WTC11 (cell line): ENCODE results near the gene GPC6. TPM values are rescaled to one million over a fixed set of nuclear protein-coding genes. Genes with fewer than 3 reads are reported as not detected.

Source experiments
- ATAC-seq: fragments of 200-7000 bp; cut with Tn5 transposase; 2 replicates; pipeline ENCODE4 v1.10.0; 2021; ENCODE audit warnings: mild to moderate bottlenecking, moderate library complexity
- CTCF ChIA-PET: fragments of 300-600 bp; sonication (Branson Sonifier 250); formaldehyde crosslinking; loops from one replicate; lab custom pipeline; 2021; ENCODE audit warnings: antibody characterized with exemption; lab: Charles Lee
- POLR2A ChIA-PET: fragments of 350-600 bp; sonication (Branson Sonifier 250); formaldehyde crosslinking; loops from one replicate; lab custom pipeline; 2021; ENCODE audit warnings: antibody characterized with exemption; lab: Charles Lee
- DNase-seq: peaks from one replicate; pipeline ENCODE4 v3.0.0; 2021; ENCODE audit warnings: low spot score
- H3K27ac Mint-ChIP-seq: 2 replicates; pipeline ENCODE4 v1.8.0; 2021; ENCODE audit warnings: mixed read lengths
- H3K27me3 Mint-ChIP-seq: 2 replicates; pipeline ENCODE4 v1.8.0; 2021; ENCODE audit warnings: low read depth, mild to moderate bottlenecking, moderate library complexity, mixed read lengths
- H3K36me3 Mint-ChIP-seq: 2 replicates; pipeline ENCODE4 v1.8.0; 2021; ENCODE audit warnings: mixed read lengths
- H3K4me1 Mint-ChIP-seq: 2 replicates; pipeline ENCODE4 v1.8.0; 2022; ENCODE audit warnings: mixed read lengths
- H3K4me3 Mint-ChIP-seq: 2 replicates; pipeline ENCODE4 v1.8.0; 2021; ENCODE audit warnings: mild to moderate bottlenecking, moderate library complexity, mixed read lengths
- H3K9me3 Mint-ChIP-seq: 2 replicates; pipeline ENCODE4 v1.8.0; 2021; ENCODE audit warnings: mixed read lengths
- E2F1 ChIP-seq: sonication (generic); formaldehyde crosslinking; IDR thresholded peaks from 2 replicates; pipeline ENCODE4 v1.8.0; 2022; ENCODE audit warnings: mild to moderate bottlenecking, missing genetic modification reagents
- E2F5 ChIP-seq: sonication (generic); formaldehyde crosslinking; IDR thresholded peaks from 2 replicates; pipeline ENCODE4 v1.8.1; 2022; ENCODE audit warnings: mild to moderate bottlenecking, moderate library complexity, missing genetic modification reagents
- EMX1 ChIP-seq: fragments of 250-450 bp; sonication (Bioruptor Pico); IDR thresholded peaks from 2 replicates; pipeline ENCODE4 v1.8.0; 2021; ENCODE audit warnings: mild to moderate bottlenecking
- HMGA2 ChIP-seq: fragments of 250-450 bp; sonication (Bioruptor Pico); IDR thresholded peaks from 2 replicates; pipeline ENCODE4 v1.4.0; 2021; ENCODE audit warnings: mild to moderate bottlenecking, moderate library complexity
- MYBL2 ChIP-seq: sonication (generic); formaldehyde crosslinking; IDR thresholded peaks from 2 replicates; pipeline ENCODE4 v1.8.1; 2023; ENCODE audit warnings: mild to moderate bottlenecking, moderate library complexity, missing genetic modification reagents
- NFE2L1 ChIP-seq: sonication (generic); formaldehyde crosslinking; IDR thresholded peaks from 2 replicates; pipeline ENCODE4 v1.8.1; 2023; ENCODE audit warnings: missing genetic modification reagents
- NR2C2 ChIP-seq: sonication (generic); formaldehyde crosslinking; IDR thresholded peaks from 2 replicates; pipeline ENCODE4 v1.8.0; 2022; ENCODE audit warnings: mild to moderate bottlenecking, missing genetic modification reagents
- OVOL2 ChIP-seq: fragments of 250-450 bp; sonication (Bioruptor Pico); IDR thresholded peaks from 2 replicates; pipeline ENCODE4 v1.9.0; 2021; ENCODE audit warnings: mild to moderate bottlenecking, borderline replicate concordance
- PREB ChIP-seq: sonication (generic); formaldehyde crosslinking; IDR thresholded peaks from 2 replicates; pipeline ENCODE4 v1.8.1; 2022; ENCODE audit warnings: mild to moderate bottlenecking, missing genetic modification reagents, moderate library complexity, borderline replicate concordance
- RORB ChIP-seq: fragments of 250-450 bp; sonication (Bioruptor Pico); IDR thresholded peaks from 2 replicates; pipeline ENCODE4 v1.9.0; 2021; ENCODE audit warnings: mild to moderate bottlenecking
- SOX15 ChIP-seq: fragments of 250-450 bp; sonication (Bioruptor Pico); IDR thresholded peaks from 2 replicates; pipeline ENCODE4 v1.9.0; 2021; ENCODE audit warnings: mild to moderate bottlenecking
- TCF7 ChIP-seq: sonication (generic); formaldehyde crosslinking; IDR thresholded peaks from 2 replicates; pipeline ENCODE4 v1.8.0; 2022; ENCODE audit warnings: mild to moderate bottlenecking, low read depth, missing genetic modification reagents, moderate library complexity
- TEAD4 ChIP-seq: sonication (generic); formaldehyde crosslinking; IDR thresholded peaks from 2 replicates; pipeline ENCODE4 v1.8.0; 2022; ENCODE audit warnings: mild to moderate bottlenecking, missing genetic modification reagents
- USF2 ChIP-seq: sonication (generic); formaldehyde crosslinking; IDR thresholded peaks from 2 replicates; pipeline ENCODE4 v1.8.1; 2023; ENCODE audit warnings: mild to moderate bottlenecking, missing genetic modification reagents, moderate library complexity
- ZNF317 ChIP-seq: sonication (generic); formaldehyde crosslinking; IDR thresholded peaks from 2 replicates; pipeline ENCODE4 v1.8.1; 2023; ENCODE audit warnings: low read depth, mild to moderate bottlenecking, moderate library complexity, missing genetic modification reagents, borderline replicate concordance
- ZNF671 ChIP-seq: fragments of 250-450 bp; sonication (Bioruptor Pico); IDR thresholded peaks from 2 replicates; pipeline ENCODE4 v1.8.0; 2021; ENCODE audit warnings: mild to moderate bottlenecking
- total RNA-seq: library from RNA; stranded (reverse); gene quantifications from 3 replicates; pipeline ENCODE4 v1.2.3, GENCODE V29; 2021
- TF ChIP-seq, protein P1 (sequence below): sonication (generic); formaldehyde crosslinking; IDR thresholded peaks from 2 replicates; pipeline ENCODE4 v1.8.1; 2023; ENCODE audit warnings: mild to moderate bottlenecking, moderate library complexity, missing genetic modification reagents
- TF ChIP-seq, protein P2 (sequence below): fragments of 250-450 bp; sonication (Bioruptor Pico); IDR thresholded peaks from 2 replicates; pipeline ENCODE4 v1.9.0; 2021; ENCODE audit warnings: mild to moderate bottlenecking
- TF ChIP-seq, protein P3 (sequence below): sonication (generic); formaldehyde crosslinking; IDR thresholded peaks from 2 replicates; pipeline ENCODE4 v1.8.0; 2022; ENCODE audit warnings: mild to moderate bottlenecking, missing genetic modification reagents

The GPC6 gene
- total RNA-seq, 1 experiment from 2014 or later: 19.5 TPM

- ChIA-PET POLR2A (no interaction called here), CTCF (interaction anchor here (0.6 to 1.6 kb wide), 3 partner anchors 21 to 127 kb away, joined by 4 to 5 read pairs (median 4); no protein-coding TSS in a partner anchor)
- no peak for TF ChIP-seq NR2C2
- TF ChIP-seq TCF7 (CRISPR knock-in tag): no peak
- TF ChIP-seq EMX1: no peak
- no peak for TF ChIP-seq OVOL2 (CRISPR knock-in tag)
- TF ChIP-seq TEAD4 (CRISPR knock-in tag): no peak
- TF ChIP-seq SOX15 (CRISPR knock-in tag): no peak
- no peak for TF ChIP-seq E2F1 (CRISPR knock-in tag)
- no peak for TF ChIP-seq HMGA2 (CRISPR knock-in tag)
- no peak for TF ChIP-seq NFE2L1
- TF ChIP-seq E2F5 (CRISPR knock-in tag): no peak
- TF ChIP-seq, protein P1, sequence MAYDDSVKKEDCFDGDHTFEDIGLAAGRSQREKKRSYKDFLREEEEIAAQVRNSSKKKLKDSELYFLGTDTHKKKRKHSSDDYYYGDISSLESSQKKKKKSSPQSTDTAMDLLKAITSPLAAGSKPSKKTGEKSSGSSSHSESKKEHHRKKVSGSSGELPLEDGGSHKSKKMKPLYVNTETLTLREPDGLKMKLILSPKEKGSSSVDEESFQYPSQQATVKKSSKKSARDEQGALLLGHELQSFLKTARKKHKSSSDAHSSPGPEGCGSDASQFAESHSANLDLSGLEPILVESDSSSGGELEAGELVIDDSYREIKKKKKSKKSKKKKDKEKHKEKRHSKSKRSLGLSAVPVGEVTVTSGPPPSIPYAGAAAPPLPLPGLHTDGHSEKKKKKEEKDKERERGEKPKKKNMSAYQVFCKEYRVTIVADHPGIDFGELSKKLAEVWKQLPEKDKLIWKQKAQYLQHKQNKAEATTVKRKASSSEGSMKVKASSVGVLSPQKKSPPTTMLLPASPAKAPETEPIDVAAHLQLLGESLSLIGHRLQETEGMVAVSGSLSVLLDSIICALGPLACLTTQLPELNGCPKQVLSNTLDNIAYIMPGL (CRISPR knock-in tag): no peak
- TF ChIP-seq, protein P2, sequence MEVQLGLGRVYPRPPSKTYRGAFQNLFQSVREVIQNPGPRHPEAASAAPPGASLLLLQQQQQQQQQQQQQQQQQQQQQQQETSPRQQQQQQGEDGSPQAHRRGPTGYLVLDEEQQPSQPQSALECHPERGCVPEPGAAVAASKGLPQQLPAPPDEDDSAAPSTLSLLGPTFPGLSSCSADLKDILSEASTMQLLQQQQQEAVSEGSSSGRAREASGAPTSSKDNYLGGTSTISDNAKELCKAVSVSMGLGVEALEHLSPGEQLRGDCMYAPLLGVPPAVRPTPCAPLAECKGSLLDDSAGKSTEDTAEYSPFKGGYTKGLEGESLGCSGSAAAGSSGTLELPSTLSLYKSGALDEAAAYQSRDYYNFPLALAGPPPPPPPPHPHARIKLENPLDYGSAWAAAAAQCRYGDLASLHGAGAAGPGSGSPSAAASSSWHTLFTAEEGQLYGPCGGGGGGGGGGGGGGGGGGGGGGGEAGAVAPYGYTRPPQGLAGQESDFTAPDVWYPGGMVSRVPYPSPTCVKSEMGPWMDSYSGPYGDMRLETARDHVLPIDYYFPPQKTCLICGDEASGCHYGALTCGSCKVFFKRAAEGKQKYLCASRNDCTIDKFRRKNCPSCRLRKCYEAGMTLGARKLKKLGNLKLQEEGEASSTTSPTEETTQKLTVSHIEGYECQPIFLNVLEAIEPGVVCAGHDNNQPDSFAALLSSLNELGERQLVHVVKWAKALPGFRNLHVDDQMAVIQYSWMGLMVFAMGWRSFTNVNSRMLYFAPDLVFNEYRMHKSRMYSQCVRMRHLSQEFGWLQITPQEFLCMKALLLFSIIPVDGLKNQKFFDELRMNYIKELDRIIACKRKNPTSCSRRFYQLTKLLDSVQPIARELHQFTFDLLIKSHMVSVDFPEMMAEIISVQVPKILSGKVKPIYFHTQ (CRISPR knock-in tag): no peak
- TF ChIP-seq USF2 (CRISPR knock-in tag): no peak
- no peak for TF ChIP-seq PREB
- no peak for TF ChIP-seq ZNF671
- TF ChIP-seq ZNF317: no peak
- TF ChIP-seq RORB (CRISPR knock-in tag): no peak
- TF ChIP-seq, protein P3, sequence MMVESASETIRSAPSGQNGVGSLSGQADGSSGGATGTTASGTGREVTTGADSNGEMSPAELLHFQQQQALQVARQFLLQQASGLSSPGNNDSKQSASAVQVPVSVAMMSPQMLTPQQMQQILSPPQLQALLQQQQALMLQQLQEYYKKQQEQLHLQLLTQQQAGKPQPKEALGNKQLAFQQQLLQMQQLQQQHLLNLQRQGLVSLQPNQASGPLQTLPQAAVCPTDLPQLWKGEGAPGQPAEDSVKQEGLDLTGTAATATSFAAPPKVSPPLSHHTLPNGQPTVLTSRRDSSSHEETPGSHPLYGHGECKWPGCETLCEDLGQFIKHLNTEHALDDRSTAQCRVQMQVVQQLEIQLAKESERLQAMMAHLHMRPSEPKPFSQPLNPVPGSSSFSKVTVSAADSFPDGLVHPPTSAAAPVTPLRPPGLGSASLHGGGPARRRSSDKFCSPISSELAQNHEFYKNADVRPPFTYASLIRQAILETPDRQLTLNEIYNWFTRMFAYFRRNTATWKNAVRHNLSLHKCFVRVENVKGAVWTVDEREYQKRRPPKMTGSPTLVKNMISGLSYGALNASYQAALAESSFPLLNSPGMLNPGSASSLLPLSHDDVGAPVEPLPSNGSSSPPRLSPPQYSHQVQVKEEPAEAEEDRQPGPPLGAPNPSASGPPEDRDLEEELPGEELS (CRISPR knock-in tag): no peak
- TF ChIP-seq MYBL2 (CRISPR knock-in tag): no peak
- Mint-ChIP-seq H3K4me1 (peaks cover 34% of the 10 kb centered on the region), H3K27ac (no peak overlapping the region), H3K4me3 (no peak overlapping the region), H3K27me3 (peaks cover 15% of the 10 kb centered on the region; the same call in 1 of the 2 replicates), H3K36me3 (no peaks in the 10 kb centered on the region), H3K9me3 (no peaks in the 10 kb centered on the region)
- DNase-seq (no peak), ATAC-seq (peak; percentile 33)
These were observed 1119.0 kb downstream of the GPC6 start for GRCh38 chr13:94345374-94346195.
